ENCODE results near the gene DEAF1.

- no peak for TF ChIP-seq CTCF (optimal IDR thresholded peaks at IDR 0.05 in 1 of 3, IDR thresholded peaks at IDR 0.05 in 1 of 3, conservative IDR thresholded peaks at IDR 0.05 in 1 of 3; ENCODE audit: extremely low read depth in 1 of 3, insufficient read depth in 2 of 3, low read length in 3 of 3)
- TF ChIP-seq EZH2 (IDR thresholded peaks at IDR 0.05; ENCODE audit: low read length), result no peak
Measured at GRCh38 chr11:742156-742546, 47.1 kb upstream of the DEAF1 start.

Measured in keratinocyte (primary cell).